Osteocyte (in vitro differentiated cells): ENCODE data around the gene DDX31. TPM values are rescaled to one million over a fixed set of nuclear protein-coding genes. Genes with fewer than 3 reads are reported as not detected.
"Not testable (repeated sequence)": the region's sequence is repeated elsewhere in the genome, so short reads cannot be mapped to it uniquely, and the experiment has no call there.

Experiments
- DNase-seq: peaks from one replicate; pipeline ENCODE4 v3.0.0; 2021; ENCODE audit warnings: mixed read lengths; ENCODE audit not compliant: unreplicated experiment; ENCODE audit errors: extremely low spot score
- H3K27ac Mint-ChIP-seq: one replicate; pipeline ENCODE4 v1.8.0; 2021; ENCODE audit warnings: mild to moderate bottlenecking, mixed read lengths; ENCODE audit not compliant: unreplicated experiment
- H3K27me3 Mint-ChIP-seq: one replicate; pipeline ENCODE4 v1.8.0; 2021; ENCODE audit warnings: mixed read lengths; ENCODE audit not compliant: unreplicated experiment
- H3K36me3 Mint-ChIP-seq: one replicate; pipeline ENCODE4 v1.8.0; 2021; ENCODE audit warnings: mixed read lengths; ENCODE audit not compliant: unreplicated experiment
- H3K4me1 Mint-ChIP-seq: one replicate; pipeline ENCODE4 v1.8.0; 2021; ENCODE audit warnings: mixed read lengths; ENCODE audit not compliant: unreplicated experiment
- H3K4me3 Mint-ChIP-seq: one replicate; pipeline ENCODE4 v1.8.0; 2021; ENCODE audit warnings: mild to moderate bottlenecking, moderate library complexity, mixed read lengths; ENCODE audit not compliant: unreplicated experiment
- H3K9me3 Mint-ChIP-seq: one replicate; pipeline ENCODE4 v1.8.0; 2021; ENCODE audit warnings: mixed read lengths; ENCODE audit not compliant: unreplicated experiment
- CTCF ChIP-seq: fragments of 200-600 bp; sonication (generic); IDR thresholded peaks from 2 replicates; pipeline ENCODE4 v1.5.0; 2021; ENCODE audit warnings: antibody characterized with exemption, mild to moderate bottlenecking, moderate library complexity
- long read RNA-seq: library from polyadenylated mRNA; unstranded; transcript quantifications from one replicate; pipeline ENCODE4 v2.0.0, GENCODE V29; 2021
- total RNA-seq: library from RNA; stranded (reverse); gene quantifications from 2 replicates; pipeline ENCODE4 v1.2.1, GENCODE V29; 2021

Gene DDX31
- 14.6 and 14.7 TPM in 2 replicates for total RNA-seq
- long read RNA-seq, full-length matches to known transcripts: 29 of 55 reads
- long read RNA-seq, partial matches to known transcripts: 6 of 55 reads
- long read RNA-seq, other reads (novel, unspliced or antisense): 20 of 55 reads

- Mint-ChIP-seq H3K4me3 (peak within 1 kb of the TSS; percentile 94), H3K36me3 (no peaks in the 10 kb centered on the region), H3K27ac (peak within 1 kb of the TSS; percentile 96), H3K4me1 (peaks cover 40% of the 10 kb centered on the region), H3K27me3 (no peaks in the 10 kb centered on the region), H3K9me3 (no peaks in the 10 kb centered on the region)
- no peak for TF ChIP-seq CTCF
- peak; percentile 94 for DNase-seq
Measured at GRCh38 chr9:132669698-132670456, at the start of gene DDX31. Gene DDX31, minus strand, starts transcription at chr9:132669983. Its CDS starts 49 bp downstream, at chr9:132669934.

- peak; percentile 25 for DNase-seq
- not testable (repeated sequence) for H3K36me3 Mint-ChIP-seq, H3K27ac Mint-ChIP-seq, H3K4me1 Mint-ChIP-seq, H3K9me3 Mint-ChIP-seq, H3K4me3 Mint-ChIP-seq
- H3K27me3 Mint-ChIP-seq: peaks cover 16% of the 10 kb centered on the region
Measured at GRCh38 chr9:132718381-132718928, 48.7 kb upstream of the DDX31 start.

- Mint-ChIP-seq H3K4me3 (no peak overlapping the region), H3K27ac (no peak overlapping the region), H3K9me3 (no peaks in the 10 kb centered on the region), H3K27me3 (peaks cover 16% of the 10 kb centered on the region), H3K4me1 (no peaks in the 10 kb centered on the region), H3K36me3 (no peaks in the 10 kb centered on the region)
- DNase-seq: peak; percentile 60
- TF ChIP-seq CTCF: no peak
Measured at GRCh38 chr9:132717326-132717945, 47.7 kb upstream of the DDX31 start.

- TF ChIP-seq CTCF: no peak
- Mint-ChIP-seq H3K4me1 (no peaks in the 10 kb centered on the region), H3K4me3 (no peak overlapping the region), H3K9me3 (no peaks in the 10 kb centered on the region), H3K36me3 (no peaks in the 10 kb centered on the region), H3K27me3 (peaks cover 16% of the 10 kb centered on the region), H3K27ac (no peak overlapping the region)
- DNase-seq: no peak
Measured at GRCh38 chr9:132716007-132716406, 46.2 kb upstream of the DDX31 start.

- Mint-ChIP-seq H3K27ac (no peak overlapping the region), H3K4me3 (no peak overlapping the region), H3K27me3 (peaks cover 18% of the 10 kb centered on the region), H3K4me1 (no peaks in the 10 kb centered on the region), H3K9me3 (no peaks in the 10 kb centered on the region), H3K36me3 (no peaks in the 10 kb centered on the region)
- TF ChIP-seq CTCF: no peak
- DNase-seq: no peak
Measured at GRCh38 chr9:132712753-132713152, 43.0 kb upstream of the DDX31 start.
